A549 (cell line): ENCODE results near the gene RORC. TPM values are rescaled to one million over a fixed set of nuclear protein-coding genes. Genes with fewer than 3 reads are reported as not detected.

Experiments used
- ATAC-seq, 2 experiments: fragments of 200-7000 bp in 1 of 2; fragments of >200 bp in 1 of 2; cut with Nextera tagmentation in 1 of 2; cut with Tn5 transposase in 1 of 2; 3 replicates each; pipeline versions ENCODE4 v1.8.0 to v1.9.1; 2018 to 2020; ENCODE audit warnings: mild to moderate bottlenecking in 1 of 2, moderate library complexity in 1 of 2
- CTCF ChIA-PET: fragments of 300-600 bp; sonication (Branson Sonifier 250); formaldehyde crosslinking; extraction: SDS; loops from one replicate; lab custom pipeline; 2021; ENCODE audit warnings: antibody characterized with exemption, inconsistent platforms; lab: Yijun Ruan, JAX
- POLR2A ChIA-PET: fragments of 350-600 bp; formaldehyde crosslinking; extraction: SDS; loops from one replicate; lab custom pipeline; 2021; ENCODE audit warnings: antibody characterized with exemption, inconsistent platforms; lab: Yijun Ruan, JAX
- DNase-seq, 2 experiments: peaks; one replicate each; pipeline versions ENCODE4 v3.0.0 to v3.0.0-alpha.2; 2011 to 2016; ENCODE audit warnings: low read depth in 1 of 2, low spot score in 1 of 2
- FAIRE-seq: peaks from 2 replicates; lab custom pipeline; 2011; peaks lifted over from hg19 to GRCh38; lab: Jason Lieb, UNC
- H3K27ac ChIP-seq, 2 experiments: fragments of >200 bp; sonication (Bioruptor Twin); formaldehyde crosslinking; 3 replicates each; pipeline ENCODE4 v1.5.1; 2016 to 2017
- H3K4me1 ChIP-seq: fragments of >200 bp; sonication (Bioruptor Twin); formaldehyde crosslinking; 3 replicates; pipeline ENCODE4 v1.6.1; 2016
- H3K4me2 ChIP-seq: fragments of >200 bp; sonication (Bioruptor Twin); formaldehyde crosslinking; 3 replicates; pipeline ENCODE4 v1.6.1; 2016
- H3K4me3 ChIP-seq: fragments of >200 bp; sonication (Bioruptor Twin); formaldehyde crosslinking; 3 replicates; pipeline ENCODE4 v1.5.1; 2016
- H3K9me3 ChIP-seq: fragments of >200 bp; sonication (Bioruptor Twin); formaldehyde crosslinking; 3 replicates; pipeline ENCODE4 v1.6.1; 2016
- CBX8 ChIP-seq: fragments of 200-600 bp; sonication (generic); IDR thresholded peaks from 2 replicates; pipeline ENCODE4 v1.6.1; 2016
- CHD4 ChIP-seq: fragments of 200-600 bp; sonication (generic); IDR thresholded peaks from 2 replicates; pipeline ENCODE4 v1.6.1; 2016; ENCODE audit warnings: antibody characterized with exemption, mild to moderate bottlenecking, borderline replicate concordance
- EP300 ChIP-seq, 2 experiments: fragments of >200 bp; sonication (Bioruptor Twin); formaldehyde crosslinking; IDR thresholded peaks; 2 replicates in 1 of 2; 3 replicates in 1 of 2; pipeline ENCODE4 v1.6.1; 2016 to 2017
- ESRRA ChIP-seq: fragments of 150-350 bp; IDR thresholded peaks from 2 replicates; pipeline ENCODE4 v1.6.1; 2014; ENCODE audit warnings: mild to moderate bottlenecking, low read length, borderline replicate concordance
- FOXS1 ChIP-seq: fragments of 250-450 bp; sonication (Bioruptor Pico); IDR thresholded peaks from 2 replicates; pipeline ENCODE4 v1.5.0; 2020; ENCODE audit warnings: mild to moderate bottlenecking, moderate library complexity
- GATA3 ChIP-seq: IDR thresholded peaks from 2 replicates; pipeline ENCODE4 v1.6.1; 2012; ENCODE audit warnings: borderline replicate concordance
- HDAC2 ChIP-seq: fragments of 200-600 bp; sonication (generic); IDR thresholded peaks from 2 replicates; pipeline ENCODE4 v1.6.1; 2016
- HEYL ChIP-seq: fragments of 250-450 bp; sonication (Bioruptor Pico); IDR thresholded peaks from 2 replicates; pipeline ENCODE4 v1.8.0; 2021; ENCODE audit warnings: mild to moderate bottlenecking, moderate library complexity
- HOXB5 ChIP-seq: fragments of 250-450 bp; sonication (Bioruptor Pico); IDR thresholded peaks from 2 replicates; pipeline ENCODE4 v1.5.0; 2020; ENCODE audit warnings: mild to moderate bottlenecking, moderate library complexity
- JUN ChIP-seq, 2 experiments: fragments of >200 bp; sonication (Bioruptor Twin); formaldehyde crosslinking; IDR thresholded peaks; 2 replicates in 1 of 2; 3 replicates in 1 of 2; pipeline ENCODE4 v1.6.1; 2016 to 2017
- JUNB ChIP-seq: fragments of >200 bp; sonication (Bioruptor Twin); formaldehyde crosslinking; IDR thresholded peaks from 2 replicates; pipeline ENCODE4 v1.6.1; 2016
- KDM1A ChIP-seq: fragments of 200-600 bp; sonication (generic); IDR thresholded peaks from 2 replicates; pipeline ENCODE4 v1.6.1; 2016; ENCODE audit warnings: low read depth, mild to moderate bottlenecking
- MAFK ChIP-seq: fragments of 450-650 bp; IDR thresholded peaks from 2 replicates; pipeline ENCODE4 v1.6.1; 2014; ENCODE audit not compliant: partially characterized antibody
- MAZ ChIP-seq: fragments of 150-350 bp; IDR thresholded peaks from 2 replicates; pipeline ENCODE4 v1.6.1; 2014; ENCODE audit warnings: antibody characterized with exemption, low read depth, low read length, borderline replicate concordance
- NR3C1 ChIP-seq: fragments of >200 bp; sonication (Bioruptor Twin); formaldehyde crosslinking; IDR thresholded peaks from 3 replicates; pipeline ENCODE4 v1.6.1; 2017
- POLR2A ChIP-seq: IDR thresholded peaks from 2 replicates; pipeline ENCODE4 v1.6.1; 2012; ENCODE audit warnings: mild to moderate bottlenecking, low read length
- POLR2AphosphoS2 ChIP-seq: conservative IDR thresholded peaks from 2 replicates; pipeline ENCODE4 v1.6.1; 2012; ENCODE audit warnings: low read length, improper control_type of control experiment, inconsistent platforms
- RAD21 ChIP-seq, 2 experiments: fragments of >200 bp in 1 of 2; sonication (Bioruptor Twin) in 1 of 2; formaldehyde crosslinking in 1 of 2; IDR thresholded peaks in 1 of 2; conservative IDR thresholded peaks in 1 of 2; 2 replicates in 1 of 2; 3 replicates in 1 of 2; pipeline ENCODE4 v1.6.1; 2012 to 2018; ENCODE audit warnings: inconsistent platforms in 1 of 2
- TFCP2L1 ChIP-seq: fragments of 250-450 bp; sonication (Bioruptor Pico); IDR thresholded peaks from 2 replicates; pipeline ENCODE4 v1.5.0; 2021; ENCODE audit warnings: mild to moderate bottlenecking
- TP53 ChIP-seq: fragments of 250-450 bp; sonication (Bioruptor Pico); IDR thresholded peaks from 2 replicates; pipeline ENCODE4 v1.5.0; 2021; ENCODE audit warnings: mild to moderate bottlenecking, moderate library complexity
- ZSCAN20 ChIP-seq: fragments of 250-450 bp; sonication (Bioruptor Pico); IDR thresholded peaks from 2 replicates; pipeline ENCODE4 v1.8.0; 2022; ENCODE audit warnings: mild to moderate bottlenecking, moderate library complexity
- whole genome bisulfite sequencing: methylation state at CpG from one replicate; pipeline ENCODE4 v1.1.6; 2017; ENCODE audit errors: missing lambda C conversion rate; 5-methylcytosine and 5-hydroxymethylcytosine counted together
- polyA plus RNA-seq, 4 experiments: library from polyadenylated mRNA; depleted of rRNA in 3 of 4; stranded (reverse); fragments of >200 nt; fragmentation: RNase III in 1 of 4; extraction: RNeasy Plus Mini Kit Qiagen cat#74134 plus additional on column Dnase treatment in 1 of 4; gene quantifications; 2 replicates in 3 of 4; 3 replicates in 1 of 4; pipeline ENCODE4 v1.2.3, GENCODE V29; 2011 to 2017
- TF ChIP-seq, protein P1 (sequence below): fragments of >200 bp; sonication (Bioruptor Twin); formaldehyde crosslinking; IDR thresholded peaks from 3 replicates; pipeline ENCODE4 v1.5.1; 2016
- TF ChIP-seq, protein P2 (sequence below): fragments of 150-350 bp; IDR thresholded peaks from 2 replicates; pipeline ENCODE4 v1.6.1; 2014; ENCODE audit warnings: low read depth, mild to moderate bottlenecking, low read length
- TF ChIP-seq, protein P3 (sequence below): fragments of 250-450 bp; sonication (Bioruptor Pico); IDR thresholded peaks from 2 replicates; pipeline ENCODE4 v1.5.0; 2020; ENCODE audit warnings: low read depth, mild to moderate bottlenecking, moderate library complexity
- TF ChIP-seq, protein P4 (sequence below): IDR thresholded peaks from 2 replicates; pipeline ENCODE4 v1.6.1; 2012
- TF ChIP-seq, protein P5 (sequence below): fragments of >200 bp; sonication (Bioruptor Twin); formaldehyde crosslinking; IDR thresholded peaks from 2 replicates; pipeline ENCODE4 v1.6.1; 2016

The RORC gene
- polyA plus RNA-seq, 2 of the 4 experiments (the other 2 are of a cell fraction), result 0.06 to 0.25 TPM

DNA sequence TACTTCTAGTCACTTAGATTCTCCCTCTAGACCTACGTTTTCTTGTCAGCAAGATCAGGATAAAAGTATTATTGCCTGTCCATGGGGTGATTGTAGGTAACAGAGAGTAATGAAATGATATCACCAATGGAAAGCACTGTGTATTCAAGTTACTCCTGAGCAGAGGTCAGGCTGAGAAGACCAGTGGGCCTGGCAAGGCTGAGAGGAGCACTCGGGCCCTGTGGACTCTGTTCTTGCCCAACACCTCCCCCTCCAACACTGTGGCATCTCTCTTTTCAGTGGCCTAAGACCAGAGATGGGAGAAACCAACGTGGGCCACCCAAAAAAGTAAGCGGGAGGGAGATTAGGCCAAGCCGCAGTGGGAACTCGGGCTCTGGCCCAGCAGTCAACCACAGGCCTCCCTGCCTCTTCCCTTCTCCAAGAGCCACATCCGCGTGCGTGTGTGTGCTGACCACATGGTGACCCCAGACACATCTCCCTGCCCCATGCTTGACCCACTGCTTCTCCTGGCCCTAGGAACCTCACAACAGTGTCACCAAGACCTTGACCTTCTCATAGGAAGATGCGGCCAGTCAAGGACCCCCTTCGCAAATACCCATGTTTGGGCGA lies 12.3 kb downstream of the RORC start:
- TF ChIP-seq EP300 (IDR thresholded peaks at IDR 0.05) (no peak), HOXB5 (CRISPR knock-in tag) (no peak), NR3C1 (no peak), ZSCAN20 (CRISPR knock-in tag) (no peak), JUN (IDR thresholded peaks at IDR 0.05) (no peak), MAZ (no peak), CBX8 (no peak), JUNB (no peak), ESRRA (no peak), POLR2AphosphoS2 (no peak), HDAC2 (no peak)
- TF ChIP-seq, protein P1, sequence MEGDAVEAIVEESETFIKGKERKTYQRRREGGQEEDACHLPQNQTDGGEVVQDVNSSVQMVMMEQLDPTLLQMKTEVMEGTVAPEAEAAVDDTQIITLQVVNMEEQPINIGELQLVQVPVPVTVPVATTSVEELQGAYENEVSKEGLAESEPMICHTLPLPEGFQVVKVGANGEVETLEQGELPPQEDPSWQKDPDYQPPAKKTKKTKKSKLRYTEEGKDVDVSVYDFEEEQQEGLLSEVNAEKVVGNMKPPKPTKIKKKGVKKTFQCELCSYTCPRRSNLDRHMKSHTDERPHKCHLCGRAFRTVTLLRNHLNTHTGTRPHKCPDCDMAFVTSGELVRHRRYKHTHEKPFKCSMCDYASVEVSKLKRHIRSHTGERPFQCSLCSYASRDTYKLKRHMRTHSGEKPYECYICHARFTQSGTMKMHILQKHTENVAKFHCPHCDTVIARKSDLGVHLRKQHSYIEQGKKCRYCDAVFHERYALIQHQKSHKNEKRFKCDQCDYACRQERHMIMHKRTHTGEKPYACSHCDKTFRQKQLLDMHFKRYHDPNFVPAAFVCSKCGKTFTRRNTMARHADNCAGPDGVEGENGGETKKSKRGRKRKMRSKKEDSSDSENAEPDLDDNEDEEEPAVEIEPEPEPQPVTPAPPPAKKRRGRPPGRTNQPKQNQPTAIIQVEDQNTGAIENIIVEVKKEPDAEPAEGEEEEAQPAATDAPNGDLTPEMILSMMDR, result no peak
- TF ChIP-seq, protein P2, sequence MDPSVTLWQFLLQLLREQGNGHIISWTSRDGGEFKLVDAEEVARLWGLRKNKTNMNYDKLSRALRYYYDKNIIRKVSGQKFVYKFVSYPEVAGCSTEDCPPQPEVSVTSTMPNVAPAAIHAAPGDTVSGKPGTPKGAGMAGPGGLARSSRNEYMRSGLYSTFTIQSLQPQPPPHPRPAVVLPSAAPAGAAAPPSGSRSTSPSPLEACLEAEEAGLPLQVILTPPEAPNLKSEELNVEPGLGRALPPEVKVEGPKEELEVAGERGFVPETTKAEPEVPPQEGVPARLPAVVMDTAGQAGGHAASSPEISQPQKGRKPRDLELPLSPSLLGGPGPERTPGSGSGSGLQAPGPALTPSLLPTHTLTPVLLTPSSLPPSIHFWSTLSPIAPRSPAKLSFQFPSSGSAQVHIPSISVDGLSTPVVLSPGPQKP, result no peak
- FAIRE-seq (no peak), DNase-seq (no peak), ATAC-seq (no peak)
- H3K27ac ChIP-seq, result peak overlapping the region in 1 of 2 experiments; percentile 70; a peak in 3 of 6 replicates
- 69% methylated on average over 12 of the region's 12 CpGs for WGBS
- H3K4me3 ChIP-seq, result no peak overlapping the region
- peaks cover 16% of the 10 kb centered on the region for H3K4me1 ChIP-seq
- ChIA-PET CTCF (interaction anchor here (1.1 to 8.7 kb wide), 2 partner anchors 17 to 225 kb away, joined by 3 to 77 read pairs; no protein-coding TSS in a partner anchor), POLR2A (no interaction called here)
- H3K9me3 ChIP-seq, result no peaks in the 10 kb centered on the region
- 0 out of 3 replicates have a peak overlapping the region, but pooled peaks have one; percentile 18 for H3K4me2 ChIP-seq

DNA sequence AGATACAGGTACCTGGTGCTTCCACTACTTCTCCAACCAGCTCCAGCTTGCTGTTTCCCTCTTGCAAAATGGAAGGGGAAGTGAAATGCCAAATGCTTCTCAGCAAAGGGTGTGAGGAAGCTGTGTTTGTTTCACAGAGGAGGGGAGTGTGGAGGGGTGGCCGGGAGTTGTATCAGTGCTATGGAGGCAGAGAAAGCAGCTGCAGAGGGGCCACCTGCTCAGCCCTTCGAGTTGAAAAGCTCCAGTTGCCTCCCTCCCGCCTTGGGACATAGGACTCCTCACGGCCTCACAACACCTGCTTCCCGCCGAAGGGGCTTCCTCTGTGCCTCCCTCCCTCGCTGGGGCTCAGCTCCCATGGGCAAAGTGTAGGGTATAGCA lies 14.3 kb downstream of the RORC start:
- Histone ChIP-seq H3K4me1 (peaks cover 16% of the 10 kb centered on the region), H3K4me3 (no peak overlapping the region), H3K27ac (no peak overlapping the region), H3K9me3 (no peaks in the 10 kb centered on the region), H3K4me2 (no peak overlapping the region)
- TF ChIP-seq, protein P3, sequence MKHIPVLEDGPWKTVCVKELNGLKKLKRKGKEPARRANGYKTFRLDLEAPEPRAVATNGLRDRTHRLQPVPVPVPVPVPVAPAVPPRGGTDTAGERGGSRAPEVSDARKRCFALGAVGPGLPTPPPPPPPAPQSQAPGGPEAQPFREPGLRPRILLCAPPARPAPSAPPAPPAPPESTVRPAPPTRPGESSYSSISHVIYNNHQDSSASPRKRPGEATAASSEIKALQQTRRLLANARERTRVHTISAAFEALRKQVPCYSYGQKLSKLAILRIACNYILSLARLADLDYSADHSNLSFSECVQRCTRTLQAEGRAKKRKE, result no peak
- TF ChIP-seq RAD21 (conservative IDR thresholded peaks at IDR 0.05 in 1 of 2, IDR thresholded peaks at IDR 0.05 in 1 of 2), result no peak
- TF ChIP-seq JUNB, result no peak
- no peak for TF ChIP-seq MAFK
- TF ChIP-seq, protein P4, sequence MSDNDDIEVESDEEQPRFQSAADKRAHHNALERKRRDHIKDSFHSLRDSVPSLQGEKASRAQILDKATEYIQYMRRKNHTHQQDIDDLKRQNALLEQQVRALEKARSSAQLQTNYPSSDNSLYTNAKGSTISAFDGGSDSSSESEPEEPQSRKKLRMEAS, result no peak
- no peak for TF ChIP-seq HEYL (CRISPR knock-in tag)
- no peak for TF ChIP-seq GATA3
- no peak for TF ChIP-seq EP300 (IDR thresholded peaks at IDR 0.05)
- no peak for TF ChIP-seq POLR2A
- TF ChIP-seq TP53 (CRISPR knock-in tag), result no peak
- TF ChIP-seq, protein P1, result no peak
- TF ChIP-seq FOXS1 (CRISPR knock-in tag), result no peak
- no peak for TF ChIP-seq CHD4
- no peak for TF ChIP-seq TFCP2L1 (CRISPR knock-in tag)
- TF ChIP-seq POLR2AphosphoS2, result no peak
- TF ChIP-seq, protein P5, sequence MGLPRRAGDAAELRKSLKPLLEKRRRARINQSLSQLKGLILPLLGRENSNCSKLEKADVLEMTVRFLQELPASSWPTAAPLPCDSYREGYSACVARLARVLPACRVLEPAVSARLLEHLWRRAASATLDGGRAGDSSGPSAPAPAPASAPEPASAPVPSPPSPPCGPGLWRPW, result no peak
- no peak for TF ChIP-seq KDM1A
- no peak for TF ChIP-seq ZSCAN20 (CRISPR knock-in tag)
- TF ChIP-seq JUN (IDR thresholded peaks at IDR 0.05), result no peak
- FAIRE-seq, result no peak
- CTCF ChIA-PET, result interaction anchor here (1.0 to 2.6 kb wide), 3 partner anchors 19 to 224 kb away, joined by 3 to 8 read pairs (median 5); no protein-coding TSS in a partner anchor
- WGBS, result 45% methylated on average over 7 of the region's 7 CpGs
- no peak for DNase-seq
- POLR2A ChIA-PET, result no interaction called here
- ATAC-seq, result no peak
